HEK293T (cell line): Measurements from ENCODE around the gene MAML2.

Source experiments
- CTCF ChIA-PET: fragments of 350-600 bp; formaldehyde crosslinking; extraction: SDS; loops from one replicate; lab custom pipeline; 2021; ENCODE audit warnings: antibody characterized with exemption, inconsistent platforms; lab: Yijun Ruan, JAX
- POLR2A ChIA-PET: fragments of 350-600 bp; formaldehyde crosslinking; extraction: SDS; loops from one replicate; lab custom pipeline; 2020; ENCODE audit warnings: antibody characterized with exemption, inconsistent platforms; lab: Yijun Ruan, JAX
- DNase-seq: peaks from one replicate; pipeline ENCODE4 v3.0.0; 2012; ENCODE audit warnings: mixed read lengths; ENCODE audit errors: extremely low spot score
- ARNT ChIP-seq: fragments of 450-650 bp; IDR thresholded peaks from 2 replicates; pipeline ENCODE4 v1.6.1; 2017; ENCODE audit warnings: mild to moderate bottlenecking
- BHLHE40 ChIP-seq: fragments of 450-650 bp; IDR thresholded peaks from 2 replicates; pipeline ENCODE4 v1.6.1; 2016; ENCODE audit warnings: mild to moderate bottlenecking, moderate library complexity, borderline replicate concordance
- CTBP1 ChIP-seq: fragments of 450-650 bp; IDR thresholded peaks from 2 replicates; pipeline ENCODE4 v1.6.1; 2016; ENCODE audit warnings: borderline replicate concordance
- ELF4 ChIP-seq: fragments of 450-650 bp; IDR thresholded peaks from 2 replicates; pipeline ENCODE4 v1.6.1; 2017; ENCODE audit warnings: antibody characterized with exemption
- FOXA1 ChIP-seq: fragments of 450-650 bp; IDR thresholded peaks from 2 replicates; pipeline ENCODE4 v1.6.1; 2016; ENCODE audit warnings: mild to moderate bottlenecking
- FOXK2 ChIP-seq: fragments of 450-650 bp; IDR thresholded peaks from 2 replicates; pipeline ENCODE4 v1.6.1; 2016; ENCODE audit warnings: mild to moderate bottlenecking
- FOXM1 ChIP-seq: fragments of 450-650 bp; IDR thresholded peaks from 2 replicates; pipeline ENCODE4 v1.6.1; 2017; ENCODE audit warnings: mild to moderate bottlenecking, borderline replicate concordance
- HDGF ChIP-seq: fragments of 450-650 bp; IDR thresholded peaks from 2 replicates; pipeline ENCODE4 v1.6.1; 2017; ENCODE audit warnings: antibody characterized with exemption, borderline replicate concordance
- L3MBTL2 ChIP-seq: fragments of 450-650 bp; conservative IDR thresholded peaks from 2 replicates; pipeline ENCODE4 v1.6.1; 2016; ENCODE audit warnings: mild to moderate bottlenecking
- LEF1 ChIP-seq: fragments of 450-650 bp; IDR thresholded peaks from 2 replicates; pipeline ENCODE4 v1.6.1; 2017; ENCODE audit warnings: mild to moderate bottlenecking, borderline replicate concordance
- NFRKB ChIP-seq: fragments of 450-650 bp; IDR thresholded peaks from 2 replicates; pipeline ENCODE4 v1.6.1; 2016; ENCODE audit warnings: mild to moderate bottlenecking, moderate library complexity
- SP1 ChIP-seq: fragments of 450-650 bp; IDR thresholded peaks from 2 replicates; pipeline ENCODE4 v1.6.1; 2017
- SUZ12 ChIP-seq: fragments of 450-650 bp; IDR thresholded peaks from 2 replicates; pipeline ENCODE4 v1.6.1; 2016; ENCODE audit warnings: mild to moderate bottlenecking
- TARDBP ChIP-seq: fragments of 450-650 bp; IDR thresholded peaks from 2 replicates; pipeline ENCODE4 v1.6.1; 2016
- ZNF384 ChIP-seq: fragments of 450-650 bp; IDR thresholded peaks from 2 replicates; pipeline ENCODE4 v1.6.1; 2016
- TF ChIP-seq, protein P1 (sequence below): fragments of 450-650 bp; IDR thresholded peaks from 2 replicates; pipeline ENCODE4 v1.6.1; 2016

The MAML2 gene

DNA sequence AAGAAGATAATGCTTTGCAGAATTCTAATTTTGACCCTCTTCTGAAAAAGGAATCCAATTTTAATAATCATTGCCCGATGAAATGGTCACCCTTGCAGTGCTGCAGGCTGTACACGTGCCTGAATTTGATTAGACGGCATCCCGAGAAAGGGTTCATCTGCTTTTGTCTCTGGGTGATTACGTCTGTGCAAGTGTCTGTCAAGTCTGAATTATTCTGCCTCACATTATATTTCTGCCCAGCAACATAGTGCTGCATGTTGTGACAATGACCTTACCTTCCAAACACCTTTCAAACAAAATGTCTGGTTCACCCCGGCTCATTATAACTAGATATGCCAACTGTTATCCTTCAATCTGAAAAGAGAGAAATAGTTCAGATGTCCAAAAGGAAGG is 164.1 kb downstream of the MAML2 start:
- no peak for DNase-seq
- no peak for TF ChIP-seq TARDBP
- TF ChIP-seq CTBP1 = no peak
- no peak for TF ChIP-seq ARNT
- no peak for TF ChIP-seq BHLHE40
- TF ChIP-seq HDGF = no peak
- TF ChIP-seq ZNF384 = no peak
- TF ChIP-seq NFRKB = no peak
- no peak for TF ChIP-seq FOXM1
- TF ChIP-seq, protein P1, sequence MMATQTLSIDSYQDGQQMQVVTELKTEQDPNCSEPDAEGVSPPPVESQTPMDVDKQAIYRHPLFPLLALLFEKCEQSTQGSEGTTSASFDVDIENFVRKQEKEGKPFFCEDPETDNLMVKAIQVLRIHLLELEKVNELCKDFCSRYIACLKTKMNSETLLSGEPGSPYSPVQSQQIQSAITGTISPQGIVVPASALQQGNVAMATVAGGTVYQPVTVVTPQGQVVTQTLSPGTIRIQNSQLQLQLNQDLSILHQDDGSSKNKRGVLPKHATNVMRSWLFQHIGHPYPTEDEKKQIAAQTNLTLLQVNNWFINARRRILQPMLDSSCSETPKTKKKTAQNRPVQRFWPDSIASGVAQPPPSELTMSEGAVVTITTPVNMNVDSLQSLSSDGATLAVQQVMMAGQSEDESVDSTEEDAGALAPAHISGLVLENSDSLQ = no peak
- TF ChIP-seq FOXK2 = no peak
- no peak for TF ChIP-seq FOXA1
- no peak for TF ChIP-seq LEF1
- TF ChIP-seq ELF4 = no peak
- TF ChIP-seq L3MBTL2 = no peak
- TF ChIP-seq SP1 = no peak
- TF ChIP-seq SUZ12 = no peak
- ChIA-PET POLR2A (no interaction called here), CTCF (interaction anchor here (0.6 kb wide), 1 partner anchor 13 kb away, joined by 3 read pairs; no protein-coding TSS in a partner anchor)

DNA sequence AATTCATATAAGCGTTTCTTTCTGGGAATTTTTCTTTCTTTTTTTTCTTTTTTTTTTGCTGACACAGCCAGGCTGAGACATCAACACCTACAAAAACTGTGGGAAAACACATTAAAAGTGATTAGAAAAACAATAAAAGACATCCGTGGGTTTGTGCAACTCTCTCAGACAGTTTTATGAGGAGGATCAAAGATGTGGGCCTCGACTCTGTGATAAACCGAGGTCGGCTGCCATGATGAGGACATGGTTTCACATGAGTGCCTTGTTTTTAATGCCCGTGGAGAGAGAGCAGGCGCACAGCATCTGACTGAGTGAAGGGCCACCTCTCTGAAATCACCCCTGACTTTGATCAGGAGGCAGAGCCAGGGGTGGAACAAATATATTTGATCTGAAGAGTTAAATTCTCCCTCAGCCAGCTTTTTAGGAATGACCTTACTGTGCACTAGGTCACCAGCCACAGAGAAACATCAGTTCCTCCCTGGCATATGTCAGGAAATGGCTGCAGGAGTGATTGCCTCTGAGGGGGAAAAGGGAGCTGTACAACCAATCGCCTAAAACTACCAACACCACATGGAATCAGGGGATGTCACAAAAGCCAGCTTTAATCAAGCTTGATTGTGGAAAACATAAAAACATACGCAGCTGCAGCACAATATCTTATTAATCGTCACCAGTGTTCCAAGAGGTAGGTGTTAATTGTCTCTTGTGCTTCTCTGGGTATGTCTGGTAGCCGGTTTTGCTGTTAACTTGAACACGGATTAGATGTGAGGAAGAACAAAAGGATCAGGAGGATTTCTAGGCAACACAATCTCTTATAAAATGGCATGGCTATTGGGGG is 164.7 kb downstream of the MAML2 start:
- POLR2A ChIA-PET = no interaction called here
- TF ChIP-seq ELF4 (no peak), TARDBP (no peak)
- CTCF ChIA-PET = interaction anchor here (0.6 kb wide), 1 partner anchor 14 kb away, joined by 3 read pairs; no protein-coding TSS in a partner anchor
- peak; percentile 28 for DNase-seq

- POLR2A ChIA-PET = no interaction called here
- TF ChIP-seq, protein P1 = no peak
- TF ChIP-seq FOXM1 (no peak), L3MBTL2 (no peak)
- CTCF ChIA-PET = interaction anchor here (0.6 kb wide), 2 partner anchors 62 to 192 kb away, joined by 3 to 5 read pairs; no protein-coding TSS in a partner anchor
- DNase-seq = no peak
These were observed 165.8 kb downstream of the MAML2 start for GRCh38 chr11:96177146-96177545.

- ChIA-PET POLR2A (no interaction called here), CTCF (no interaction called here)
- DNase-seq = no peak
- TF ChIP-seq ZNF384 = no peak
- TF ChIP-seq SP1 = no peak
- TF ChIP-seq, protein P1 = no peak
- TF ChIP-seq ELF4 = no peak
- no peak for TF ChIP-seq FOXK2
- TF ChIP-seq FOXM1 = no peak
- no peak for TF ChIP-seq ARNT
- no peak for TF ChIP-seq L3MBTL2
- TF ChIP-seq FOXA1 = no peak
- TF ChIP-seq LEF1 = no peak
- TF ChIP-seq BHLHE40 = no peak
- no peak for TF ChIP-seq SUZ12
- no peak for TF ChIP-seq TARDBP
These were observed 169.1 kb downstream of the MAML2 start for GRCh38 chr11:96173906-96174305.

DNA sequence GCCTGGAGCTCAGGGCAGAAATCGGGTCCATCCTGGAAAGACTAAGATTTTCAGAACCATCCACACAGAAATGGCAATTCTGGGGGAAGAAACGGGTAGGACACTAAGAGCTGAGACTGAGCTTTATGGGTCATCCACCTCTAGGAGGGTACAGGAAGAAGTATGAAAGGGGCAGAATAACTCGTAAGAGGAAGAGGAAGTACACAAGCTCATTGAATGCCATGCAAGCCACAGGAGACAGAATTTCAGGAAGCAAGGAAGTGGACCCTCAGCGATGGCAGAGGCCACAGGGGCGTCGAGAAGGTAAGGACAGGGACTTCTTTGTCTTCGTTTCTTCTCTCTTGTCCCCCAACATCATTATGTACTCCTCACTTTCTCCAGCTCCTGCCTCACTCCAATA is 169.6 kb downstream of the MAML2 start:
- no peak for DNase-seq
- ChIA-PET POLR2A (no interaction called here), CTCF (no interaction called here)
- no peak for TF ChIP-seq FOXA1
- TF ChIP-seq NFRKB = no peak
- no peak for TF ChIP-seq ZNF384
- TF ChIP-seq TARDBP = no peak
- no peak for TF ChIP-seq ELF4
- no peak for TF ChIP-seq LEF1
- no peak for TF ChIP-seq ARNT

- no peak for DNase-seq
- TF ChIP-seq FOXA1 (no peak), ARNT (no peak), BHLHE40 (no peak), SP1 (no peak), HDGF (no peak)
- TF ChIP-seq, protein P1 = no peak
- CTCF ChIA-PET = no interaction called here
- POLR2A ChIA-PET = no interaction called here
These were observed 170.4 kb downstream of the MAML2 start for GRCh38 chr11:96172604-96173003.
